GM23338 (cell line): Measurements from ENCODE around the gene STPG2. TPM values are rescaled to one million over a fixed set of nuclear protein-coding genes. Genes with fewer than 3 reads are reported as not detected.

Experiments used
- ATAC-seq: fragments of 200-7000 bp; cut with Tn5 transposase; 3 replicates; pipeline ENCODE4 v1.9.1; 2020
- DNase-seq: peaks from one replicate; pipeline ENCODE4 v3.0.0-alpha.2; 2015; ENCODE audit warnings: low spot score
- H2AFZ ChIP-seq: fragments of 200-600 bp; sonication (generic); 2 replicates; pipeline ENCODE4 v1.8.0; 2016; ENCODE audit warnings: antibody characterized with exemption, mild to moderate bottlenecking, moderate library complexity
- H3F3A ChIP-seq: fragments of 200-600 bp; sonication (generic); replicated peaks from 2 replicates; pipeline ENCODE4 v1.8.0; 2017; ENCODE audit warnings: antibody characterized with exemption, mixed run types, low read depth
- H3K27ac ChIP-seq: fragments of 200-600 bp; sonication (generic); 2 replicates; pipeline ENCODE4 v1.6.1; 2016; ENCODE audit warnings: low read depth
- H3K27me3 ChIP-seq: fragments of 200-600 bp; sonication (generic); 2 replicates; pipeline ENCODE4 v1.8.0; 2016; ENCODE audit warnings: mild to moderate bottlenecking, mixed run types, moderate library complexity; ENCODE audit not compliant: insufficient read depth
- H3K36me3 ChIP-seq: fragments of 200-600 bp; sonication (generic); 2 replicates; pipeline ENCODE4 v1.8.0; 2016; ENCODE audit warnings: mild to moderate bottlenecking; ENCODE audit not compliant: insufficient read depth
- H3K4me1 ChIP-seq: fragments of 200-600 bp; sonication (generic); 2 replicates; pipeline ENCODE4 v1.8.0; 2016; ENCODE audit warnings: mild to moderate bottlenecking, moderate library complexity; ENCODE audit not compliant: insufficient read depth
- H3K4me2 ChIP-seq: fragments of 200-600 bp; sonication (generic); 2 replicates; pipeline ENCODE4 v1.7.1; 2017; ENCODE audit warnings: mixed run types
- H3K4me3 ChIP-seq: fragments of 200-600 bp; sonication (generic); 2 replicates; pipeline ENCODE4 v1.6.1; 2016; ENCODE audit warnings: mixed run types
- H3K79me2 ChIP-seq: fragments of 200-600 bp; sonication (generic); replicated peaks from 2 replicates; pipeline ENCODE4 v1.8.0; 2017; ENCODE audit warnings: mild to moderate bottlenecking; ENCODE audit not compliant: insufficient read depth
- H3K9me2 ChIP-seq: fragments of 200-600 bp; sonication (generic); 2 replicates; pipeline ENCODE4 v1.8.0; 2017; ENCODE audit not compliant: insufficient read depth
- H4K20me1 ChIP-seq: fragments of 200-600 bp; sonication (generic); replicated peaks from 2 replicates; pipeline ENCODE4 v1.8.0; 2017; ENCODE audit warnings: mild to moderate bottlenecking; ENCODE audit not compliant: insufficient read depth
- H3K27ac Mint-ChIP-seq: 2 replicates; pipeline ENCODE4 v1.8.0; 2020; ENCODE audit warnings: inconsistent platforms, mild to moderate bottlenecking, moderate library complexity, mixed read lengths
- H3K27me3 Mint-ChIP-seq: 3 replicates; pipeline ENCODE4 v1.8.0; 2022; ENCODE audit warnings: low read depth, mild to moderate bottlenecking, moderate library complexity, mixed read lengths, inconsistent platforms; ENCODE audit not compliant: insufficient read depth, poor library complexity
- H3K36me3 Mint-ChIP-seq: 3 replicates; pipeline ENCODE4 v1.8.0; 2021; ENCODE audit warnings: low read depth, mild to moderate bottlenecking, inconsistent platforms, moderate library complexity, mixed read lengths
- H3K4me1 Mint-ChIP-seq: 3 replicates; pipeline ENCODE4 v1.8.0; 2020; ENCODE audit warnings: mild to moderate bottlenecking, inconsistent platforms, mixed read lengths
- H3K4me3 Mint-ChIP-seq: 3 replicates; pipeline ENCODE4 v1.8.0; 2021; ENCODE audit warnings: moderate library complexity, mild to moderate bottlenecking, inconsistent platforms, mixed read lengths
- H3K9me3 Mint-ChIP-seq: 3 replicates; pipeline ENCODE4 v1.8.0; 2020; ENCODE audit warnings: moderate library complexity, mild to moderate bottlenecking, inconsistent platforms, mixed read lengths
- CREB1 ChIP-seq: fragments of 250-450 bp; sonication (Bioruptor Pico); IDR thresholded peaks from 2 replicates; pipeline ENCODE4 v1.5.0; 2020; ENCODE audit warnings: low read depth, mild to moderate bottlenecking, moderate library complexity
- CTCF ChIP-seq, 2 experiments: fragments of 200-600 bp in 1 of 2; sonication (generic) in 1 of 2; conservative IDR thresholded peaks; 2 replicates each; pipeline versions ENCODE4 v1.5.1 to v1.6.1; 2016 to 2017; ENCODE audit warnings: antibody characterized with exemption in 2 of 2, low read depth in 2 of 2, mild to moderate bottlenecking in 2 of 2, moderate library complexity in 1 of 2
- ETS1 ChIP-seq: IDR thresholded peaks from 2 replicates; pipeline ENCODE4 v1.6.1; 2016; ENCODE audit warnings: antibody characterized with exemption
- EZH2 ChIP-seq: fragments of 200-600 bp; sonication (generic); IDR thresholded peaks from one replicate; pipeline ENCODE4 v1.8.0; 2017; ENCODE audit warnings: antibody characterized with exemption, mild to moderate bottlenecking, low read depth; ENCODE audit not compliant: unreplicated experiment
- EZH2phosphoT487 ChIP-seq: fragments of 200-600 bp; sonication (generic); IDR thresholded peaks from one replicate; pipeline ENCODE4 v1.8.1; 2018; ENCODE audit warnings: antibody characterized with exemption; ENCODE audit not compliant: unreplicated experiment
- JUNB ChIP-seq: IDR thresholded peaks from one replicate; pipeline ENCODE4 v1.6.1; 2016; ENCODE audit warnings: antibody characterized with exemption; ENCODE audit not compliant: unreplicated experiment
- NANOG ChIP-seq: IDR thresholded peaks from 2 replicates; pipeline ENCODE4 v1.6.1; 2016; ENCODE audit warnings: antibody characterized with exemption, borderline replicate concordance
- POLR2AphosphoS5 ChIP-seq: IDR thresholded peaks from 2 replicates; pipeline ENCODE4 v1.6.1; 2016; ENCODE audit warnings: antibody characterized with exemption, low read depth
- REST ChIP-seq: IDR thresholded peaks from one replicate; pipeline ENCODE4 v1.6.1; 2018; ENCODE audit warnings: antibody characterized with exemption; ENCODE audit not compliant: unreplicated experiment
- STAT1 ChIP-seq: IDR thresholded peaks from one replicate; pipeline ENCODE4 v1.6.1; 2016; ENCODE audit warnings: antibody characterized with exemption; ENCODE audit not compliant: unreplicated experiment
- ZNF114 ChIP-seq: fragments of 250-450 bp; sonication (Bioruptor Pico); IDR thresholded peaks from 2 replicates; pipeline ENCODE4 v1.5.0; 2020; ENCODE audit warnings: mild to moderate bottlenecking, moderate library complexity
- ZNF331 ChIP-seq: fragments of 250-450 bp; sonication (Bioruptor Pico); IDR thresholded peaks from 2 replicates; pipeline ENCODE4 v1.5.0; 2020; ENCODE audit warnings: low read depth, mild to moderate bottlenecking, moderate library complexity
- ZNF462 ChIP-seq: fragments of 250-450 bp; sonication (Bioruptor Pico); IDR thresholded peaks from 2 replicates; pipeline ENCODE4 v1.5.0; 2020; ENCODE audit warnings: mild to moderate bottlenecking, moderate library complexity
- polyA plus RNA-seq: library from polyadenylated mRNA; unstranded; fragments of >200 nt; fragmentation: Nextera tagmentation; extraction: Ambion mirVana; gene quantifications from 2 replicates; pipeline ENCODE4 v1.2.1, GENCODE V29; 2016
- total RNA-seq: library from RNA; depleted of rRNA; stranded (reverse); fragments of >200 nt; shearing (Covaris generic); gene quantifications from 2 replicates; pipeline ENCODE4 v1.2.3, GENCODE V29; 2014

Gene STPG2
- total and polyA plus RNA-seq, 2 experiments from 2014 or later = 0.17 to 0.32 TPM

GRCh38 chr4:97582890-97583289, 560.4 kb downstream of the STPG2 start:
- Histone ChIP-seq H2AFZ (no peak overlapping the region), H3K4me3 (no peak overlapping the region), H3K9me2 (no peaks in the 10 kb centered on the region), H3K4me2 (no peak overlapping the region), H4K20me1 (no peaks in the 10 kb centered on the region), H3K4me1 (no peaks in the 10 kb centered on the region), H3K79me2 (no peaks in the 10 kb centered on the region), H3K36me3 (no peaks in the 10 kb centered on the region), H3K27ac (no peak overlapping the region), H3F3A (no peaks in the 10 kb centered on the region), H3K27me3 (no peaks in the 10 kb centered on the region)
- TF ChIP-seq ZNF331 (CRISPR knock-in tag) = no peak
- no peak for TF ChIP-seq JUNB
- TF ChIP-seq CTCF (conservative IDR thresholded peaks at IDR 0.05; ENCODE audit: low read depth in 2 of 2) = no peak
- TF ChIP-seq REST = no peak
- no peak for TF ChIP-seq ZNF462 (CRISPR knock-in tag)
- no peak for TF ChIP-seq CREB1 (CRISPR knock-in tag)
- no peak for TF ChIP-seq ZNF114 (CRISPR knock-in tag)
- TF ChIP-seq NANOG = no peak
- no peak for TF ChIP-seq POLR2AphosphoS5
- TF ChIP-seq STAT1 = no peak
- TF ChIP-seq EZH2phosphoT487 = no peak
- no peak for TF ChIP-seq EZH2
- TF ChIP-seq ETS1 = no peak
- no peaks in the 10 kb centered on the region for H3K36me3 Mint-ChIP-seq
- ATAC-seq (no peak), DNase-seq (no peak)
- H3K4me1 Mint-ChIP-seq = no peaks in the 10 kb centered on the region
- H3K27ac Mint-ChIP-seq = no peak overlapping the region
- H3K27me3 Mint-ChIP-seq = no peaks in the 10 kb centered on the region
- H3K9me3 Mint-ChIP-seq = no peaks in the 10 kb centered on the region
- H3K4me3 Mint-ChIP-seq = no peak overlapping the region
